ENCODE measurements around the gene SP110.

GRCh38 chr2:230153390-230153976, 66.3 kb downstream of the SP110 start:
- TF ChIP-seq POLR2A (IDR thresholded peaks at IDR 0.05; ENCODE audit: low read length) (no peak), GATA1 (IDR thresholded peaks at IDR 0.05; ENCODE audit: low read depth, low read length) (no peak)

All from erythroblast (primary cell).